CD4-positive, alpha-beta T cell treated with Interleukin-4 for 1 hour (primary cell): Measurements from ENCODE around the gene TNFRSF21.
"Not testable (repeated sequence)": the region's sequence is repeated elsewhere in the genome, so short reads cannot be mapped to it uniquely, and the experiment has no call there.

Experiments used
- DNase-seq, 2 donors: peaks; one replicate each; pipeline ENCODE4 v3.0.0-alpha.2; 2020 to 2022

TNFRSF21 gene

GRCh38 chr6:47321577-47321976 is 11.9 kb upstream of the TNFRSF21 start:
- DNase-seq, result no peak

GRCh38 chr6:47319867-47320266 is 10.2 kb upstream of the TNFRSF21 start:
- no peak for DNase-seq

- no peak for DNase-seq
Measured at GRCh38 chr6:47319382-47319781, 9.7 kb upstream of the TNFRSF21 start.

- no peak for DNase-seq
Measured at GRCh38 chr6:47318236-47318989, 8.7 kb upstream of the TNFRSF21 start.

- not testable (repeated sequence) for DNase-seq
Measured at GRCh38 chr6:47315181-47315580, 5.5 kb upstream of the TNFRSF21 start.

- DNase-seq, result no peak
Measured at GRCh38 chr6:47310131-47310480, 401 bp upstream of the TNFRSF21 start.

GRCh38 chr6:47308552-47309290 is 984 bp downstream of the TNFRSF21 start:
- DNase-seq, result no peak

GRCh38 chr6:47308198-47308517 is 1.5 kb downstream of the TNFRSF21 start:
- DNase-seq, result no peak

GRCh38 chr6:47307362-47308197 is 2.1 kb downstream of the TNFRSF21 start:
- no peak for DNase-seq

- no peak for DNase-seq
Measured at GRCh38 chr6:47306887-47307286, 2.8 kb downstream of the TNFRSF21 start.

GRCh38 chr6:47303861-47304260 is 5.8 kb downstream of the TNFRSF21 start:
- DNase-seq, result no peak

GRCh38 chr6:47303342-47303741 is 6.4 kb downstream of the TNFRSF21 start:
- no peak for DNase-seq

- DNase-seq, result no peak
Measured at GRCh38 chr6:47302043-47302442, 7.7 kb downstream of the TNFRSF21 start.

GRCh38 chr6:47301441-47301840 is 8.3 kb downstream of the TNFRSF21 start:
- no peak for DNase-seq

GRCh38 chr6:47300417-47300816 is 9.3 kb downstream of the TNFRSF21 start:
- DNase-seq, result no peak

GRCh38 chr6:47299965-47300364 is 9.7 kb downstream of the TNFRSF21 start:
- no peak for DNase-seq

GRCh38 chr6:47298475-47298874 is 11.2 kb downstream of the TNFRSF21 start:
- DNase-seq, result no peak

- no peak for DNase-seq
Measured at GRCh38 chr6:47294990-47295389, 14.7 kb downstream of the TNFRSF21 start.

GRCh38 chr6:47292944-47293343 is 16.8 kb downstream of the TNFRSF21 start:
- no peak for DNase-seq

GRCh38 chr6:47292027-47292426 is 17.7 kb downstream of the TNFRSF21 start:
- DNase-seq, result no peak

GRCh38 chr6:47290124-47290834 is 19.4 kb downstream of the TNFRSF21 start:
- DNase-seq, result no peak

GRCh38 chr6:47288267-47289090 is 21.2 kb downstream of the TNFRSF21 start:
- no peak for DNase-seq
